ENCODE data around the gene SWT1.
"Not testable (repeated sequence)": the region's sequence is repeated elsewhere in the genome, so short reads cannot be mapped to it uniquely, and the experiment has no call there.

SWT1 gene

GRCh38 chr1:185291652-185292051, 134.7 kb downstream of the SWT1 start:
- DNase-seq (ENCODE audit: low read depth): no peak

GRCh38 chr1:185292237-185292636, 135.3 kb downstream of the SWT1 start:
- DNase-seq (ENCODE audit: low read depth): no peak

- no peak for DNase-seq (ENCODE audit: low read depth)
These were observed 137.1 kb downstream of the SWT1 start for GRCh38 chr1:185293967-185294542.

GRCh38 chr1:185295091-185295490, 138.1 kb downstream of the SWT1 start:
- DNase-seq (ENCODE audit: low read depth): no peak

GRCh38 chr1:185297982-185298381, 141.0 kb downstream of the SWT1 start:
- peak; percentile 60 for DNase-seq (ENCODE audit: low read depth)

GRCh38 chr1:185300152-185300551, 143.2 kb downstream of the SWT1 start:
- DNase-seq (ENCODE audit: low read depth): no peak

GRCh38 chr1:185305419-185305818, 148.5 kb downstream of the SWT1 start:
- DNase-seq (ENCODE audit: low read depth): no peak

GRCh38 chr1:185308126-185308525, 151.2 kb downstream of the SWT1 start:
- no peak for DNase-seq (ENCODE audit: low read depth)

- peak; percentile 30 for DNase-seq (ENCODE audit: low read depth)
These were observed 152.6 kb downstream of the SWT1 start for GRCh38 chr1:185309566-185309965.

GRCh38 chr1:185311589-185312225, 154.7 kb downstream of the SWT1 start:
- DNase-seq (ENCODE audit: low read depth): peak; percentile 33

- DNase-seq (ENCODE audit: low read depth): no peak
These were observed 155.6 kb downstream of the SWT1 start for GRCh38 chr1:185312361-185313138.

- DNase-seq (ENCODE audit: low read depth): peak; percentile 41
These were observed 157.4 kb downstream of the SWT1 start for GRCh38 chr1:185314411-185314810.

- no peak for DNase-seq (ENCODE audit: low read depth)
These were observed 158.6 kb downstream of the SWT1 start for GRCh38 chr1:185315445-185316071.

GRCh38 chr1:185316163-185317033, 159.4 kb downstream of the SWT1 start:
- DNase-seq (ENCODE audit: low read depth): peak; percentile 91

- DNase-seq (ENCODE audit: low read depth): peak; percentile 94
These were observed 160.3 kb downstream of the SWT1 start, which contains the start of gene IVNS1ABP for GRCh38 chr1:185317034-185317885. Gene IVNS1ABP, minus strand, starts transcription at chr1:185317243. Its CDS starts 7,750 bp downstream, at chr1:185309493.

- DNase-seq (ENCODE audit: low read depth): no peak
These were observed 160.9 kb downstream of the SWT1 start for GRCh38 chr1:185317886-185318310.

- DNase-seq (ENCODE audit: low read depth): no peak
These were observed 161.6 kb downstream of the SWT1 start for GRCh38 chr1:185318431-185319138.

- no peak for DNase-seq (ENCODE audit: low read depth)
These were observed 162.1 kb downstream of the SWT1 start for GRCh38 chr1:185319139-185319475.

GRCh38 chr1:185321104-185321503, 164.1 kb downstream of the SWT1 start:
- not testable (repeated sequence) for DNase-seq (ENCODE audit: low read depth)

- DNase-seq (ENCODE audit: low read depth): not testable (repeated sequence)
These were observed 164.8 kb downstream of the SWT1 start for GRCh38 chr1:185321653-185322221.
